NOMO-1 treated with DMSO at 0.1 percent for 48 hours (cell line): Measurements from ENCODE around the gene ACCS.

Experiments used
- DNase-seq: peaks from one replicate; lab custom pipeline; 2025; ENCODE audit not compliant: unreplicated experiment; lab: John Stamatoyannopoulos, UW

The ACCS gene

DNA sequence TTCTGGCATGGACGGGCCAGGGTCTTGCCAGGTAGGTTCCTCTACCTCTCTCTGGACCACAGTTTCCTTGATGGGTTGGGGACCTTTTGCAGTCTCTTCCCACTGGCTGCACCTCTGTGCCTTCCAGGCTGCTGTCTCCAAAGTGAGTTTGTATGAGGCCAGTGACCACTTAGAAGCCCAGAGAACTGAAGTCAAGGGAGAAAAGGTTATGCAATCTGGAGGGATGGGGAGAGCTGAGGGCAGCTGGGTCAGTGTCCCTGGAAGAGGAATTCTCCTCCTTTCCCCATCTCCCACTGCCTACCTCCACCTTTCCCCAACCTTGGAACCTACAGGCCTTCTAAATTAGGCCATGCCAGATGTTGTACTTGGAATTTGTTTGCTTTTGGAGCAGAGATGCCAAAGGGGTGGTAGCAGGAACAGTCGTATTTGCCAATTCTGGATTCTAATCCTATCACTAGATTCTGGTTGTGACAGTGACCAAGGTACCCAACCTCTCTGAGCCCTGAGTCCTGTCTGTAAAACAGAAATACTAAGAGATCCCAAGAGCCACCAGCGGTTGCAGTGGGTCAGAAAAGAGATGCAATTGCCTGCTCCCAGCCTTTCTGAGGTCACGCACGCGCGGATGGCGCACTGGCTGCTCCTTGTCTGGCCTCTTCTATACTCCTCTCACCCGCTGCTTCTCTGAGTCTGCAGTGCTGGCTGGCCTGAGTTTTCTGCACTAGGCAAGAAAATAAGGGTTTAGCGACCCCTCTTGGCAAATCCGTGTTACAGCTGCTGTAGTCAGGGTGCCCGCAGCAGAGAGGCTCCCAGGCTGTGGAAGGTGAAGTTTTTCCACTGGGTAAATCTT lies 29.0 kb upstream of the ACCS start:
- peak; percentile 41 for DNase-seq

DNA sequence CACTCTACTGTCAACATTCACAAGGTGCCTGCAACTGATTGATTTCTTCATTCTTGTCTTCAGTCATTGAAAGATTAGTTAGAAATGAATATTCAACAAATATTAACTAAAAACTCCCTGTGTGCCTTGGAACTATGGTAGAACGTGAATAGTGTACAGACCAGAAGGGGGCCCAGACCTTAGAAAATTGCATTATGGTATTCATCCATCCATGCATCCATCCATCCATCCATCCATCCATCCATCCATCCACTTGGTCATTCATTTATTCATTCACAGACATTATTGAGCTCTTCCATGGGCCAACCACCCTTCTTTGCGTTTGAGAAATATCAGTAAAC lies 28.4 kb upstream of the ACCS start:
- DNase-seq = no peak

DNA sequence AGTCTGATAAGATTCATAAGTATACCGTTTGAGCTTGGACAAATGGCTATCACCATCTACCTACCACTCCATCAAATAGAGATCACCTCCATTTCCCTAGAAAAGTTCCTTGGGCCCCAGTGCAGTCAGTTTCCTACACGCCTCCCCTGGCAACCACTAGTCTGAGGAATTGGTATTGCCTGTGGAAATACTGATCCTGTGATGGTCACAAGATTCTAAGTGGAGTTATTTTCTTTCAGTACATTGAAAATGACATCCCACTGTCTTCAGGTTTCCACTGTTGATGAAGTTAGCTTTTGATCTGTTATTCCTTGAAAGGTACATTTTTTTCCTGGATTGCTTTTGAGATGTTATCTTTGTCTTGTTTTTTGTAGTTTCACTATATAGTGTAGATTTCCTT lies 22.9 kb upstream of the ACCS start:
- no peak for DNase-seq

DNA sequence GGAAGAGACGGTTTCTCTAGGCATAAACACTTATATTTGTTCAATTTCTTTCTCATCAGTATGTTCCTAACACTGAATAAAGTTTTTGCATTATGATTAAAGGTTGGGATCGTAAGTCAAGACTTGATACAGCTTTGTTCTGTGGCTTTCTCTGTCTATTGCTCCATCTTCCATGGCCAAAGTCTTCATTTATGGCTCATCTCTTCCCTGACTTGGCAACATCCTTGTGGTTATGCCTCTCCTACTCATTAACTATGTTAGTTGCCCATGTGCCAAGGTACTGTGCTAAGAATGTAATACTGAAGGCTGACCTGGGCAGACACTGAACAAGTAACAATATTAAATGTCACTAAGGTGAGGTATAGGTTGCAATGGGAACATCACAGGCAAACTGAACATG lies 19.9 kb upstream of the ACCS start:
- no peak for DNase-seq

DNA sequence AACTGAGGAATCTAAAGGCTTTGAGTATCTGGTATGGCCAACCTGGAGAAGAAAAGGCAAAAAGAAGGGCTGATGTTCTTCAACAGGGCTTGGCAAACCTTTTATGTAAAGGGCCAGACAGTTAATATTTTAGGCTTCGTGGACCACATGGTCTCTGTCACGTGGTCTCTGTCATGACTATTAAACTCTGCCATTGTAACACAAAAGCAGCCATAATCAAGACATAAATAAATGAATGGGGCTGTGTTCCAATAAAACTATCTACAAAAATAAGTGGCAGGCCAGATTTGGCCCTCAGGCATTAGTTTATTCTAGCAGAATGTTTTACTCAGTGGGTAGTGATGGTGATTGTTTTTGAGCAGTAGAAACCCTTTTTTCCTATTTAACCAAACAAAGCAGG lies 18.8 kb upstream of the ACCS start:
- DNase-seq = no peak

DNA sequence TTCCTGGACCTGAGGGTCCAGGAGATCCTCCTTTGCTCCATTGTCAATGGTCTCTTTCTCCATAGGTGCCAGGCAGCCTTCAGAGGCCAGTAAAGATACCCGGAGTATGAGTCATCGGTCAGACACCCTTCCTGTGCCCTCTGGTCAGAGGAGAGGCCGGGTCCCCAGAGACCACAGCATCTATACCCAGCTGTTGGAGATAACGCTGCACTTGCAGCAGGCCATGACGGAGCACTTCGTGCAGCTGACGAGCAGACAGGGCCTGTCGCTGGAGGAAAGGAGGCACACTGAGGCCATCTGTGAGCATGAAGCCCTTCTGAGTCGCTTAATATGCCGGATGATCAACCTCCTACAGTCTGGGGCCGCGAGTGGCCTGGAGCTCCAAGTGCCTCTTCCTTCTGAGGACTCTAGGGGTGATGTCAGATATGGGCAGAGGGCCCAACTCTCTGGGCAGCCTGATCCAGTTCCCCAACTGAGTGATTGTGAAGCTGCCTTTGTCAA lies 18.1 kb upstream of the ACCS start, which contains the start of gene ACCSL:
Gene ACCSL (plus strand): TSS at position 51 of the 501 bp plus-strand sequence. CDS start 56 bp downstream, at position 107.
- no peak for DNase-seq

DNA sequence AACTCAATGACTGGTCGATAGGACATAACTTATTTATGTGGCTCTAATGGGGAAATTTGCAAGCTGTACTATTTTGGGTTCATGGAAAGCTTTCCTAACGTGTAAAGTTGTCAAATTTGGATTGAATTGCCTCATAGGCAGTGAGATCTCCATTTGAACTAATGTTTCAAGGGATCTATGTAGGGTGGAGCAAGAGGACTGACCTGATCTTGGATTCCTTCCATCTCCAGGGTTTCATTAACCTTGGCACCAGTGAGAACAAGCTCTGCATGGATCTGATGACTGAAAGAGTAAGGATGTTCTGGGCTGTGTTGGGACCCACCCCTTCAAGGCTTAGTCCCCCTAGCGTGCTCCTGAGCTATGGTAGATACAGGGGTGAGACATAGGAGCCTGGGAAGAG lies 16.2 kb upstream of the ACCS start:
- no peak for DNase-seq

DNA sequence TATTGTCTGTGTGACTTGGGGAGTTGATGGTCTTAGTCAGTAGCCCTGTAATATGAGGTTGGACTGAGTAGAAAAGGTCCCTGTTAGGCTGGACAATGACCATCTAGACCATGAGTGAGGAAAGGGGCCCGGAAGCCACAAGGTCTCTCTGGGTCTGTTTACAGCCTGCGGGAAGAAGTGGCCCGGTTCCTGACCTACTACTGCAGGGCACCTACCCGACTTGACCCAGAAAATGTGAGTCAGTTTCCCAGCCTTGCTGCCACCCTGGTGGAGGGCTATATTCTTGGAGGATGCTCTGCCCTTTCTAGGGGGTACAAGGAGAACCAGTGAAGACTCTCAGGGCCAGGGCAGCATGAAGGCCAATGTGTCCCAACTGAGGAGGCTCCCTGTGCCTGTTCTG lies 14.9 kb upstream of the ACCS start:
- DNase-seq = no peak

DNA sequence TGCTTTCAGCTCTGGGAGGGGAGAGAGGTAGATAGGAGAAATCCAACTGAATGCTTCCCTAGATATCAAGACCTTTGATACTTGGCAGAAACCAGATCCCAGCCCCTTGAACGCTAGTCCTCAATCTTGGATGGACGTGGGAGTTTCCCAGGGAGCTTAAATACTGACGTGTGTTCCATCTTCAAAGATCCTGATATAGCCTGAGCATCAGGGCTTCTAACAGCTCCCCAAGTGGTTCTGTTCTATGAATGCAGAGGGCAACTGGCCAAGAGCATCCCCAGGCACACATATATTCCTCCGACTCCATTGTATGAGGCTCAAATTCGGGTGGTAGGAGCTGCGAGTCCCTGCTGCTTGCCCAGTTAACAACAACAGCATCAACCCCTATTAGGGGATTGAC lies 8.7 kb upstream of the ACCS start:
- no peak for DNase-seq

DNA sequence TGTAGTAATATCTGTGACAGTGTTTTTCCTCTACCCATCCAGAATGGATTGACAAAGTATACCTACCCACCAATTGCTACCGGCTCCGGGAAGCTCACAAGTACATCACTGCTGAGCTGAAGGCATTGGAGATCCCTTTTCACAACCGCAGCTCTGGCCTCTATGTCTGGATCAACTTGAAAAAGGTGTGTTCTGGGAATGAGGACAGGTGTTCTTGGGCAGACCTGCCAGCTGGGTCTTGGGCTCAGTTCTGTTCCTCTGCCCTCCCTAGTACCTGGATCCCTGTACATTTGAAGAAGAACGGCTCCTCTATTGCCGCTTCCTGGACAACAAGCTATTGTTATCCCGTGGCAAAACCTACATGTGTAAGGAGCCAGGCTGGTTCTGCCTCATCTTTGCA lies 7.8 kb upstream of the ACCS start:
- DNase-seq = no peak

DNA sequence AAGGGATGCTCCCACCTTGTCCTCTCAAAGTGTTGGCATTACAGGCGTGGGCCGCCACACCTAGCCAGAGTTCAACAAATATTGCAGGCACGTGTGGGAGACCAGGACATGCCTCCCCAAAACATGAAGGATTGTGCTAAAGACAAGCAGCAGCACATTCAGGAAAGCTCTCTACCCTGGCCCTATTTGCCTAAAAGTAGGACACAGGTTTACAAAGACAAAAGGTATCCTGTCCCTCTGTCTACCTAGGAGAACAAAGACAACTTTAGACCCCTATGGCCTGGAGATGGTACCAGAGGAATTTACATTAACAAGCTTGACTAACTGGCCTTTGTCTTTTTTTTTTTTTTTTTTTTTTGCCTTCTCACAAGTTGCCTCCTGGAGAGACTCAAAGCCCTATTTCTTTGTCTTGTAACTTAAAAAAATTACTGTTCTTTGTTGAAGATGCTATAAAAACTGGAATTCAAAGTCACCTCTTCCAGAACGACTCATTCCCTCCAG lies 859 bp upstream of the ACCS start:
- DNase-seq = no peak

DNA sequence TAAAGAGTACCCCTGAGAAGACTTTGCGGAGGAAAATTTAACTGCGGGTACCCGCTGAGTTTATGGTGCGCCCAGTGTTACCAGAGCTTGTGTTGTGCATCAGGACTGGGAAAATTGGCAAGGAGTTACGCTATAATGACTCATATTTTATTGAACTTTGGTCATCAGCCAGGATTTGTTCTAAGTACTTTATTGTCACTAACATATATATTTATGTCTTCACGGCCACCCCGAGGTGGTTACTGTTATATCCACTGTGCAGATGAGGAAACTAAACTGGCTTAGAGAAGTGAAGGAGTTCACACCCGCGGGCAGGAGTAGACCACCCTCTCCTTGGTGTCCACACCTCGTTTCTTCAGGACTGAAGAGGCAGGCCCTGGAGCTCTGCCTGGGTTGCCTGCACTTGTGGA lies 667 bp downstream of the ACCS start:
- DNase-seq = peak; percentile 13

DNA sequence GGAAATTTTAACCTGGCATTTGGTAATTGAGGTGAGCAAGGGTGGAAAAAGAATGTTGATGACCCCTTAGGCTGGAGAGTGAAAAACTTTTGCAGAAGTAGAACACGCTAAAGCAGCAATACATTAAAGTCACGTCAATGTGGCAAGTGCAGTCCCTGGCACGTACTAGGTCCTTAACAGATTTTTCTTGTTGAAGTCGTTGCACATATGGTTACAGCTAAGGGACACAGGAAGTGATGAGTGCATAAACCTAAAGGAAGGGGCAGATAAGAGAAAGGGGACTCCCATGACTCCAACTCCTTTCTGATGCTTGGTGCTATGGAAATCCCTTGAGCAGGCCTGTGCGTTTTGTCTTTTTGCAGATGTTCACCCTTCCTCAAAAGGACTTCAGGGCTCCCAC lies 1.2 kb downstream of the ACCS start:
- DNase-seq = peak; percentile 64

DNA sequence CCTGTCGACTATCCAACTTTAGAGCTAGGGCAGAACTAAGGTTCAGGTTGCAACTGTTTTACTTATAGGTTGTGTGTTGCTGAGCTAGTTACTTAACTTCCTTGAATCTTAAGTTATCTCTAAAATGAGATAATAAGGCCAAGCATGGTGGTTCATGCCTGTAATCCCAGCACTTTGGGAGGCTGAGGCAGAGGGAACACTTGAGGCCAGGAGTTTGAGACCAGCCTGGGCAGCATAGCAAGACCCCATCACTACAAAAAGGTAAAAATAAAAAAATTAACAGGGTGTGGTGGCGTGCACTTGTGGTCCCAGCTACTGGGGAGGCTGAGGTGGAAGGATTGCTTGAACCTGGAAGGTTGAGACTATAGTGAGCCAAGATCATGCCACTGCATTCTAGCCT lies 2.1 kb downstream of the ACCS start:
- DNase-seq = no peak

DNA sequence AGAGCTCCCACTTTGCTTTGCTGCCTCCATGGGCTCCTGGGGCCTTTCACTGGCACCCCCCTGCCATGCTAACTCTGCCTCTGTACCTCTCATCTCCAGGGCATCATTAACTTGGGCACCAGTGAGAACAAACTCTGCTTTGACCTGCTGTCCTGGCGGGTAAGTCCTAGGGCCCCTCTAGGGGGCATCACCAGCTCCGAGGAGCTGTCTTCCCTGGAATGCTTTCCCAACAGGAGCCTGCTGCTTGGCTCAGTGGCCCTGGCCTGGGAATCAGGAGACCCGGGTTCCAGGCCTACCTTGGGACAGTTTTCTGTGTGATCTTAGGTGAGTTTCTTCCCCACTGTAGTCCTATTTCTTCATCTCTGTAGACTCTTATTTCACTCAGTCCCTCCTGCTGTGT lies 5.1 kb downstream of the ACCS start:
- DNase-seq = no peak

DNA sequence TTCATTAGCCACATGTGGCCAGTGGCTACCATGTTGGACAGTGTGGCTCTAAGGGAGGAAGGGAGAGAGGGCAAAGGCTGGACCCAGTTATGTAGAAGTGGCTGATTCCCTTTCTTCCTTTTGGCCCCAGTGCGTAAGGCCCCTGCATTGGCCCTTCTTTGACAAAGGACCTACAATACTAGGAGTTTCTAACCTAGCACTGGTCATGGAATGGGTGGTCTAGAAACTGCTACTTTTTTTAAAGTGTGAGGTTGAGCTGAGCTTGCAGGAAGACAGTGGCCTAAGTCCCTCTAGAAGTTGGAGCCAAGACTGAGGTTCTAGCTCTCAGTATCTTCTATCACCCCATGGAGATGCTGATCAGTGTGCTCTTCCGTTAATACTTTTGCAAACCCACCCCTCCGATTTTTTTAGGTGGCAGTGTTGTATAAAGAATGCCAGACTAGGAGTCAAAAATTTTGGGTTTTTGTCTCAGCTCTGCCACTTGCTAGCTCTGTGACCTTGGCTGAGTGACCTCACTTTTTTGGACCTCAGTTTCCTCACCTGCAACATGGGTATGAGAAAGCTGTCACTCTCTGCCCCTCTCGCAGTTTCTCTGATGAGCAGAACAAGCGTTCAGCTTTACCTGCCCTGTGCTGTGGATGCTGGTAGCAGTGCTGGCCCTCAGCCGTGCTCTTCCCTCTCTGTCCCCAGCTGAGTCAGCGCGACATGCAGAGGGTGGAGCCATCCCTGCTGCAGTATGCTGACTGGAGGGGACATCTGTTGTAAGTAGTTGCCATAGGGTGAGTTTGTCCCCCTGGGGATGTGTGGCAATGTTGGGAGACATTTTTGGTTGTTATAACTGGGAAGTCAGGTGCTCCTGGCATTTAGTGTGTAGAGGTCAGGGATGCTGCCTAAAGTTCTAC lies 6.9 kb downstream of the ACCS start:
- DNase-seq = no peak

DNA sequence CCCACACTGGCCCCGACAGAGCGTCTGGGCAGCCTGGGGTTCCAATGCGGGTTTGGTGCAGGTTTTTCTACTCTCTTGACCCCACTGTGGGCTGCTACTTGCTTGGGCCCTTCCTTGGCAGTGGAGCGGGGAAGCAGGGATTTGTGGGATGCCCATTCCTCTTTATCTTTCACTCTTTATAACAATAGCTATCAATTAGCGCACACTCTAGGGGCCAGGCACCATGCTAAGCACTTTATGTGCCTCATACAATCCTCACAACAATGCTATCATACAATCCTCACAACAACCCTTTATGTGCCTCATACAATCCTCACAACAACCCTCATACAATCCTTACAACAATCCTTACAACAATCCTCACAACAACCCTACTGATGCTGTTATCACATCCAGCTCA lies 12.7 kb downstream of the ACCS start:
- no peak for DNase-seq

DNA sequence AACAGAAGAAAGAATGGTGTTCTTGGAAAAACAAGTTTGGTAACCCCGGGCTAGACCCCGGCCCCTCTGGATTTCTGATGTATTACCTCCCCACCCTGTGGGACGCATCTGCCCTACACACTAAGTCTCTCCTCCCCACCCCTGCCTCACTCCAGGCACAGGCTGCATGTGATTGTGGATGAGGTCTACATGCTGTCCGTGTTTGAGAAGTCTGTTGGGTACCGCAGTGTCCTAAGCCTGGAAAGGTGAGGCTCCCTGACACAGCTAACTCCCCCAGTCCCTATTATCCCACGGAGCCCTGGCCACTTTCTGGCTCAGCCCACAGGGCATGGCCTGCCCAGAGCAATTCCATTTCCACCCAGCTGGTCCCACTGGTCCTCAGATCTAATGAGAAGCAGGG lies 13.3 kb downstream of the ACCS start:
- DNase-seq = no peak

DNA sequence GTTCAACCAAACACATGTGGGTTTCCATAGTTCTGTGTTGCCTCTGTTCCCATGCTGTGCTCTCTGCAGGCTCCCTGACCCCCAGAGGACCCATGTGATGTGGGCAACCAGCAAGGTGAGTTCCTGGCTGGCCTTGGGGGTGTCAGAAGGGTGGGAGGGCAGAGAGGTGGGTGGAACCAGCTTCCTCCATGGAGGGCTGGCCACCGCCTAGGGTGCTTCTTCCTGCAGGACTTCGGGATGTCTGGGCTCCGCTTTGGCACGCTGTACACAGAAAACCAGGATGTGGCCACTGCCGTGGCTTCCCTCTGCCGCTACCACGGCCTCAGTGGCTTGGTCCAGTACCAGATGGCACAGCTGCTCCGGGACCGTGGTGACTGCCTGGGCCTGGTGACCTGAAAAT lies 14.9 kb downstream of the ACCS start:
- DNase-seq = no peak

DNA sequence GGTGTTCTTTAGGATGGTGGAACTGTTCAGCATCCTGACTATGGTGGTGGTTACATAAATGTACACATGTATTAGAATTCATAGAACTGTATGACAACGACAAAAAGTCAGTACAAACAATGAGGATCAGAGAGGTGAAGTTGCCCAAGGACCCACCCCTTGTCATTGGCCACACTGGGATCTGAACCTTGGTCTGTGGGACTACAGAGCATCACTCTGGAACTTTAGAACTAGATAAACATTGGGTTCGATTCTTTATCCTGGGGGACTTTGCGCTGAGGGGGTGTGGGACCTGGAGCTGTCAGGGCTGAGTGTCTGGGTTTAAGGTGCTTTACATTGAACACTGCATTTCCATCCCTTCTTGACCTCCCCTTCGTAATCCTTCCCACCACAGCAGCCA lies 16.6 kb downstream of the ACCS start:
- DNase-seq = no peak

DNA sequence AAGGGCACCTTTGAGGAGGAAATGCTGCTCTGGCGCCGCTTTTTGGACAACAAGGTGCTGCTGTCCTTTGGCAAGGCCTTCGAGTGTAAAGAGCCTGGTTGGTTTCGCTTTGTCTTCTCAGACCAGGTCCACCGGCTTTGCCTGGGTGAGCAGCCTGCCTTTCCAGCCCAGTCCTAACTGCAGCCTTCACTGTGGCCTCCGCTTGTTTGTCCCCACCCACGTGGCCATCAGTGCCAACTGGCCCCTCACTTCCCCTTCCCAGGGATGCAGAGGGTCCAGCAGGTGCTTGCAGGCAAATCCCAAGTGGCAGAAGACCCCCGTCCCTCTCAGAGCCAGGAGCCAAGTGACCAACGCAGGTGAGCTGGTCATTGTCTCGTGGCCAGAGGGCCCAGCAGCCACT lies 17.4 kb downstream of the ACCS start:
- no peak for DNase-seq

DNA sequence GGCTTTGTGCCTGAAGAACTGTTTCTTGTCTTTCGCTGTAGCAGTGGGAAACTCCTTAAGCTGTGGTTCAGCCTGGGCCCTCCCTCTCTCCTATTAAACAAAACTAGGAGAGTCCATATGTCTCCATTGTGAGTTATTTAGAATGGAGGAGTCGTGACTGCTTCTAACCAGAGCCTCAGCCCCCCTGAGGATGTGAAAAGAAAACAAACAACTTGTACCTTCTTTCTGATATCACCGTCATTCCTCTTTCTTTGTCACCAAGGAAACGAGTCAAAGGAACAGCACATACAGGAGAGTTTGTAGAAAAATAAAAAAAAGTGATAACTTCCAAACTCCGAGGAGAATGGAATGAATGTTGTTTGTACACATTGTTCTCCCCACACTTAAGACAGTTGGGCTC lies 17.8 kb downstream of the ACCS start:
- DNase-seq = no peak
